Body of pancreas (tissue), 4 donors: ENCODE results near the gene LGALS4. TPM values are rescaled to one million over a fixed set of nuclear protein-coding genes. Genes with fewer than 3 reads are reported as not detected.
"Not testable (repeated sequence)": the region's sequence is repeated elsewhere in the genome, so short reads cannot be mapped to it uniquely, and the experiment has no call there.

Source experiments
- ATAC-seq: fragments of 150-250 bp; one replicate; pipeline ENCODE4 v1.9.1; 2016
- DNase-seq, 4 donors: peaks; one replicate each; pipeline ENCODE4 v3.0.0-alpha.2; 2019
- H3K27ac ChIP-seq, 4 donors: fragments of 200-600 bp; sonication (generic); 1 replicate in 3 of 4; 2 replicates in 1 of 4; pipeline versions ENCODE4 v1.5.1 to v1.6.1; 2016 to 2019; ENCODE audit warnings: mild to moderate bottlenecking in 1 of 4, mixed read lengths in 1 of 4, moderate library complexity in 1 of 4
- H3K27me3 ChIP-seq, 2 donors: fragments of 200-600 bp; sonication (generic); one replicate each; pipeline ENCODE4 v1.6.0; 2016; ENCODE audit warnings: mild to moderate bottlenecking in 1 of 2
- H3K36me3 ChIP-seq, 2 donors: fragments of 200-600 bp; sonication (generic); replicated peaks in 1 of 2; 2 replicates each; pipeline ENCODE4 v1.5.1; 2016; ENCODE audit warnings: low read depth in 2 of 2; ENCODE audit not compliant: insufficient read depth in 1 of 2
- H3K4me1 ChIP-seq: fragments of 200-600 bp; sonication (generic); one replicate; pipeline ENCODE4 v1.6.0; 2016
- H3K4me3 ChIP-seq, 2 donors: fragments of 200-600 bp; sonication (generic); 1 replicate in 1 of 2; 2 replicates in 1 of 2; pipeline ENCODE4 v1.5.1; 2016 to 2019
- H3K9me3 ChIP-seq, 3 donors: fragments of 200-600 bp; sonication (generic); 1 replicate in 2 of 3; 2 replicates in 1 of 3; pipeline ENCODE4 v1.5.1; 2016
- CTCF ChIP-seq, 7 experiments: fragments of 450-650 bp in 4 of 7; fragments of 200-600 bp in 3 of 7; sonication (generic) in 3 of 7; IDR thresholded peaks; one replicate each; pipeline ENCODE4 v1.5.1; 2016 to 2019; ENCODE audit warnings: antibody characterized with exemption in 7 of 7
- POLR2A ChIP-seq, 3 donors: fragments of 450-650 bp; IDR thresholded peaks; one replicate each; pipeline ENCODE4 v1.6.1; 2016; ENCODE audit warnings: antibody characterized with exemption in 3 of 3, mild to moderate bottlenecking in 2 of 3
- WGBS, 2 donors: methylation state at CpG; one replicate each; pipeline ENCODE4 v1.1.5; 2017; 5-methylcytosine and 5-hydroxymethylcytosine counted together
- intact Hi-C: fragments of 100-400 bp; cut with DNase I; formaldehyde crosslinking; loops from one replicate; pipeline ENCODE4 v1.15.1; 2023
- total RNA-seq, 2 donors: library from RNA; depleted of rRNA; stranded (reverse); fragments of >200 nt; gene quantifications; one replicate each; pipeline ENCODE4 v1.1.0, GENCODE V29; 2016

Gene LGALS4
- total RNA-seq, 2 donors from 2014 or later: 54.1 to 153 TPM

- WGBS, 2 donors: 64 to 75% methylated on average over 13 to 18 of the region's 18 CpGs
Measured at GRCh38 chr19:38812009-38812840, 520 bp downstream of the LGALS4 start.

GRCh38 chr19:38809592-38810252 lies 3.0 kb downstream of the LGALS4 start:
- DNase-seq: no peak
- no peak overlapping the region for H3K4me3 ChIP-seq
- no peaks in the 10 kb centered on the region for H3K27me3 ChIP-seq
- H3K9me3 ChIP-seq: no peaks in the 10 kb centered on the region
- TF ChIP-seq CTCF (IDR thresholded peaks at IDR 0.05) (no peak), POLR2A (IDR thresholded peaks at IDR 0.05) (no peak)
- intact Hi-C loops: no loop called here
- peaks cover 15% of the 10 kb centered on the region for H3K4me1 ChIP-seq
- no peak for ATAC-seq
- no peak overlapping the region for H3K27ac ChIP-seq
- H3K36me3 ChIP-seq: no peaks in the 10 kb centered on the region
- WGBS, 2 donors: 97% methylated on average over 8 of the region's 8 CpGs

More at GRCh38 chr19:38812009-38812840, 520 bp downstream of the LGALS4 start:
- Histone ChIP-seq H3K36me3 (peaks cover 0 to 7% of the 10 kb centered on the region in 2 donors), H3K27me3 (no peaks in the 10 kb centered on the region), H3K4me1 (peaks cover 15% of the 10 kb centered on the region), H3K27ac (peak overlapping the region; percentile 65 to 77 (median 76)), H3K9me3 (no peaks in the 10 kb centered on the region), H3K4me3 (no peak overlapping the region)
- intact Hi-C loops: no loop called here
- no peak for DNase-seq
- TF ChIP-seq CTCF (IDR thresholded peaks at IDR 0.05) (no peak), POLR2A (IDR thresholded peaks at IDR 0.05) (no peak)
- ATAC-seq: no peak

- WGBS, 2 donors: 94 to 97% methylated on average over 14 to 16 of the region's 17 CpGs
- H3K27ac ChIP-seq: no peak overlapping the region
- no peaks in the 10 kb centered on the region for H3K9me3 ChIP-seq
- H3K36me3 ChIP-seq: no peaks in the 10 kb centered on the region
- no peak for TF ChIP-seq CTCF (IDR thresholded peaks at IDR 0.05)
- no peak for TF ChIP-seq POLR2A (IDR thresholded peaks at IDR 0.05)
- intact Hi-C loops: no loop called here
- DNase-seq (no peak), ATAC-seq (no peak)
- H3K4me3 ChIP-seq: no peak overlapping the region
- H3K27me3 ChIP-seq: no peaks in the 10 kb centered on the region
- peaks cover 12% of the 10 kb centered on the region for H3K4me1 ChIP-seq
Measured at GRCh38 chr19:38808741-38809140, 4.0 kb downstream of the LGALS4 start.

GRCh38 chr19:38807374-38808098 lies 5.2 kb downstream of the LGALS4 start:
- H3K27ac ChIP-seq, H3K9me3 ChIP-seq, ATAC-seq, intact Hi-C loops, H3K4me1 ChIP-seq, DNase-seq, H3K4me3 ChIP-seq, H3K27me3 ChIP-seq, H3K36me3 ChIP-seq: not testable (repeated sequence)
- WGBS, 2 donors: 85 to 88% methylated on average over 17 to 18 of the region's 18 CpGs

- intact Hi-C loops: no loop called here
- 90 to 94% methylated on average over 6 of the region's 6 CpGs for WGBS, 2 donors
- Histone ChIP-seq H3K4me3 (no peak overlapping the region), H3K27ac (no peak overlapping the region), H3K9me3 (no peaks in the 10 kb centered on the region), H3K27me3 (no peaks in the 10 kb centered on the region), H3K36me3 (no peaks in the 10 kb centered on the region), H3K4me1 (no peaks in the 10 kb centered on the region)
- ATAC-seq (no peak), DNase-seq (no peak)
- no peak for TF ChIP-seq POLR2A (IDR thresholded peaks at IDR 0.05)
- no peak for TF ChIP-seq CTCF (IDR thresholded peaks at IDR 0.05)
Measured at GRCh38 chr19:38806371-38806770, 6.4 kb downstream of the LGALS4 start.
